Stimulated activated CD4-positive, alpha-beta T cell treated with anti-CD3 and anti-CD28 coated beads, TNF-alpha, amount 100 ng/mL, for 1 hour (primary cell): ENCODE results near the gene VWF.
"Not testable (repeated sequence)": the region's sequence is repeated elsewhere in the genome, so short reads cannot be mapped to it uniquely, and the experiment has no call there.

Experiments
- DNase-seq, 3 donors: peaks; one replicate each; pipeline ENCODE4 v3.0.0-alpha.2; 2020; ENCODE audit warnings: low read depth in 3 of 3, low spot score in 1 of 3

VWF gene

DNA sequence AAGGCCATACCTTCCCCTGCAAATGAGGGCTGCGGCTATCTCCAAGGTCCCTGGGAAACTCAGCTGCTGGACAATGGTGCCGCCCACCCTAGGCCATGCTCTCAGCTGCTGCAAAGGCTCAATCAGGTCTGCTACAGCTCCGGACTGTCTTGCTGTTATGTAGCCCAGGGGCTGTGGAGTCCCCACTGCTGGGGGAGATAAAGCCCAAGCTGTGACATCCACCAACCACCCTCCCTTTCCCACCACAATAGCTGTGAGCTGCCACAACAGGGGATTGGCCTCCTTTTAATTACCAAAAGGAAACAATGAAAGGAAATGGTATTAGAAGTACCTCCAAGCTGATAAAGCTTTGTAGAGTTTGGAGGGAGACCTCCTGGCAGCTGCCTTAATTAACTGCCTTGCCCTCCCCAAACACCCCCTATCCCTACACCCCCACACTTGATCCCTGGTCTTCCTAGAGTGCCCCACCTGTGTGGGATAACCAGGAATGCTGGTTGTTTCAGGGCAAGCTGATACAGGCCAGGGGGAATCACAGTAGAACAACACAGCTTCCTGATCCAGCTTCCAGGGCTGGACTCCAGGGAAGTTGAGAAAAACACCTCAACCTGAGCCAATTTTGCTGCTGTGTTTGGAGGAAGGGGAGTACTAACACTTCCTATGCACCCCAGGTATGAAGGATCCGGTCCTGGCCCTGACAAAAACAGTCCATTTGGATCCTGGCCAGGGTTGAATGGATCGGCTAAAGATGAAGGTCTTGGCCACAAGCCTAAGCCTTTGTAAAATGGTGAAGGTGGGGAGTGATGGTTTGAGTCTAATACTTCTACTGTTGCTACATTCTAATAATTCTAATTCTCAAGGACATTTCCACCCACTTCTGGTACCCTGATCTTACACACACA, at the start of gene VWF:
VWF (minus strand) TSS at position 260 of the 899 bp plus-strand sequence. CDS start 1,474 bp downstream, outside the sequence.
- DNase-seq, result no peak

DNA sequence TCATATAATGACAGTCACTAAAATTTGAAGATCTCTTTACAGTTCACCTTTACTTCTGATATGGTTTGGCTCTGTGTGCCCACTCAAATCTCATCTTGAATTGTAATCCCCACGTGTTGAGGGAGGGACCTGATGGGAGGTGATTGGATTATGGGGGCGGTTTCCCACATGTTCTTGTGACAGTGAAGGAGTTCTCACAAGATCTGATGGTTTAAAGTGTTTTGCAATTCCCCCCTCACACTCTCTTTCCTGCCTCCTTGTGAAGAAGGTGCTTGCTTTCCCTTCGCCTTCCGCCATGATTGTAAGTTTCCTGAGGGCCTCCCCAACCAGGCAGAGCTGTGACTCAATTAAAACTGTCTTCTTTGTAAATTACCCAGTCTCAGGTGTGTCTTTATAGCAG, 48.4 kb upstream of the VWF start:
- DNase-seq, result no peak

DNA sequence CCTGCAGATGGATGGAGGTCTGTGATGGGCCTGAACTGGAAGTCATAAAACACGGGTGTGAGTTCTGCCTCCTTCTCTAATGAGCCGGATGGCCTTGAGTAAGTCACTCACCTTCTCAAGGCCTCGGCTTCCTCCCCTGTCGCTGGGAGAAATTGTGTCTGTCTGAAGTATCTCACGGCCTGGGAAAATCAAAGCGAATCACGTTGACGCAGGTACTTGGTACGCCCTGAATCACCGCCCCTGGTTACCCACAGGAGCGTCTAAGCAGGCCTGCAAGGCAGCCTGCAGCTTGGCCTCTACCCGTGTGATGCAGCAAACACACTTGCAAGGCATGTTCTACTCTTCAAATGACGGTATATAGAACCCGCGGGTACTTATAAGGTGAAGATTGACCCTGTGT, 47.6 kb upstream of the VWF start:
- no peak for DNase-seq

DNA sequence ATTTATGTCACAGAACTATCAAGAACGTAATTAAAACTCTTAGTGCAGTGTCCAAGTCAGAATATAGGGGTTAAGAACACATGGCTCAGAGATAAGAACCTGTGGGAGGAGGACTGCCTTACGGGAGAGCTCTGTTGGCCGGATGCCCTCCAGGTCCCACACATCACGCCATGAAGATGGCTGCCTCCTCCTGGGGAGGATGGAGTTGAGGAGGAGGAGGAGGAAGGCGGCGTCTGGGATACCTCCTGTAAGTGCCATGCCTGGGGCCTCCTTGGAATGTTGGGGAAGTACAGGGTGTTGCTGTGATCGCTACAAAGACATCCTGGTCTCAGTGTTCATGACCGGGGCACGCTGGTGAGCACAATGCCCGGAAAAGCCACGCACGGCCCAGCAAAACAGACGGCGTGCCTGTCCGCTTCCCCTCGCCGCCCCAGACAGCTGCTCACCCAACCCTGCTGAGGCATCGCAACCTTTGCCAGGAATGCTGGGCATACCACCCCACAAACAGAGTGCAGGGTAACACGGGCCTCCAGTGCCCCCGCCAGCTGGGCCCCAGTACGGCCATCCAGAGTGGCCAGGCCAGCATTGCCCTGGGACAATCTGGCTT, 47.0 kb upstream of the VWF start:
- no peak for DNase-seq

DNA sequence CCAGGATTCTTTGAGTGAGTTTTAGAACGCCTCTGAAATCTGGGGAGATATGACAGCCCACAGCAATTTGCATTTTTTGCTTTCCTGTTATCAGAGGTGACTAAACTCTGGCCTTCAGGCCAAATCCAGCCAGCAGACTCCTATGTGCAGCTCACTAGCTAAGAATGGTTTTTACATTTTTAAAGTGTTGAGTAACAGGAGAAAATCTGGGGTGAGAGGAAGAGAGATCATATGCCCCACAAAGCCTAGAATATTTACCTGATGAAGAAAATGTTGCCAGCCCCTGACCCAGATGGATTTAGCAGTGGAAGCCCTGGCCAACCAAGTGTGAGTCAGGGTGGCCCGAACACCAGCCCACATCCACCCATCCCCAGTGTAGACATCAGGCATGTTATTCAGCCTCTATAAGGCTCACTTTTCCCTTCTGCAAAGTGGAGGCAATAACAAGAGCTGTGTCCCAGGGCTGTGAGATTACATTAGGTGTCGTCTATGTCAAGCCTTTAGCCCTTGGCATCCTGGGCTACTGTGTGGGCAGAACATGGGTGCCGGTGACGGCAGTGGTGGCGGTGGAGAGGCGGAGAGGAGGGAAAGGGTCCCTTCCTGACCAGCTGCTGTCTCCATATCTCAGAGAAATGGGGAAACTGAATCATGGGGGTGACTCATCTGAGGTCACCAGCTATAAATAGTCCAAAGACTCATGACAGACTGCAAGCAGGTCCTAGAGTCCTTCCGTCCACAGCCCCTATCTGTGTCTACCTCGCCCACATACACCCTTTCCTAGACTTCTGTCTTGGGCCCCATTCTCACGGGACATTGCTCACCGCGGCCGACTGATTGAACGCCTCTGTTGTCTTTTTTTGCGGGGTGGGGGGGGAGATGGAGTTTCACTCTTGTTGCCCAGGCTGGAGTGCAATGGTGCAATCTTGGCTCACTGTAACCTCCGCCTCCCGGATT, 43.1 kb upstream of the VWF start:
- peak in 2 of 3 donors; percentile 9 to 28 for DNase-seq

DNA sequence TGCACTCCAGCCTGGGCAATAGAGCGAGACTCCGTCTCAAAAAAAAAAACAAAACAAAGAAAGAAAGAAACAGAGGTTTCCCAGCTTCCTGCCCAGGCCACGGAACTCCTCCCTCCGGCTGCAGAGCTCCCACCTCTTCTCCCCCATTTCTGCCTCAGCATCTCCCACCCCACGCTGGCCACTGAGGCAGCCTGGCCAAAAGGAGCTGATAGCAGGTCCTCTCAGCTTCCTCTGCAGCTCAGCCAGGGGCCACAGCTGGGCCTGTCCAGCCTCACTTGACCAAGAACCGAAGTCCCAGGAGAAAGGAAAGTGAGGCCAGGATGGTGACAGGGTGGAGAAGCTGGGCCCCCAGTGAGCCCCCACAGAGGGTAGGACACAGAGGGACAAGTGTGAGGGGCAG, 42.3 kb upstream of the VWF start:
- DNase-seq, result no peak

DNA sequence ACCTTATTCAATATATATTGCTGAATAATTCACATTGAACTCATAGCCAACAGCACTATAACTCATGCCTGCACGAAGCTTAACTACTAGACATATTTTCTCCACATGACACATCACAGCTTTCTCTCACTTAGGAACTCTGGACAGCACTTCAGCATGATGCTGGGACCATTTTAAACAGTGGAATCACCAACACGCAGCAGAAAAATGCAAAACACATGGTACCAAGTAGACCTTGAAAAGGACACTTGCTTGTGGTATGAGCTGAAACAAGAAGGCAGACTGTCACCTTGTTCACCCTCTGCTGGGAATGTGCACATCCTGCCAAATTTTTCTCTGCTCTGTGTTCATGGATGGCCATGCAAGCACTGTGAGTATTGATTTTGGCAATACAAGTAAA, 40.9 kb upstream of the VWF start:
- no peak for DNase-seq

DNA sequence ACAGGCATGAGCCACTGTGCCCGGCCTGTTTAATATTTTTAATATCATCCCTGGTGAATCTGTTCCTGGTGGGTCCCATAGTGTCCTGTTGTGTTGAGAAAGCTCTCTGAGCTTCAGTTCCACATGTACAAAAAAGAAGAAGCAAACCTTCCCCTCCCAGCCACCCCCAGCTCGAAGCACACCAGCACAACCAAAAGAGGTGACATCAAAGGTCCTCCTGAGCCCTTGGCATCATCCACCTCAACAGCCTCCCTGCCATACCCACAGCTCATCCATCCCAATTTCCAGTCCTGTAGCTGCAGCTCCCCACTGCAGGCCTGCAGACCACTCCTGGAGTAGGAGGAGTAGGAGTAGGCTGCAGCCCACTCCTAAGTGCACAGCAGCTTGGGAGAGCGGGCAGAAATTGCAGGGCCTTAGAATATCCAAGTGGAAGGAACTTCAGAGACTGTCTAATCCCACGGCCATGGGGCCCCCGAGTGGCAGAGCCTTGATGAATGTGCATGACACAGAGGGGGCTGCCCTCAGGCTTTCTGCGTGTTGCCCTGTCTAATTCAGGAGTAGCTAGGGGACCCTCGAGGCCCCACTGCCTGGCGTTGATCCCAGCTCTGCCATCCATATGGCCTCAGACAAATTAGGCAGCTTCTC, 39.1 kb upstream of the VWF start:
- no peak for DNase-seq

DNA sequence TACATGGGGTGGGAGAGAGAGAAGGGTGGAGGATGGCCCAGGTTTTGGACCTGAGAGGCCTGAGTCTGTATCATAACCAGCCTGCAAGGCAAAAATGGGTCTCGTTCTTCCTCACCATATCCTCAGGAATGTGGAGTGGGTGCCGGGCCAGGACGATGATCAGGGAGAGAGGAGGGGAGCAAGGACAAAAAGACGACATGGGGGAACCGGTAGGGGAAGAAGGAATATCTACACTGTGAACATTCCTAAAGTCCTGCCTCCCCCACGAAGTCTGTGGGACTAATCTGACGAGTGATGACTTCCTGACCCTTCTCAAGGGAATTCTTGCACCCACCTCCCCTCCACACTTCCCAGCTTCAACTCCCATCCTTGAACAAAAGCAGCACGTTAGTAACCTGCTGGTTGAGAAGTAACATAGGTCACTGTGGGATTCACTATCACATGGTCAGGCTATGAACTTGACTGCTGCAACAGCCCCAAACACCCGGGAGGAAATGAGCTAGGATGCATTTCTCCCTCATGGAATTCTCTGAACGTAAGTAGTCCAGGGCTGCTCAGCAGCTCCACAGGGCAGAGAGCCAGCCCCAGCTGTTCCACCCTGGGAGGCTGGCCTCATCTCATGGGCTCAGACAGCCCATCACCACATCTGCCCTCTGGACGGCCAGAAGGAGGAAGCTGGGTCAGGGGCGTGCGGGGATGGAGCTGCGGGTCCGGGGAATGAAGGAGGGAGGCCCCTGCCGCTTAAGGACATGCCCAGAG, 36.8 kb upstream of the VWF start:
- no peak for DNase-seq

DNA sequence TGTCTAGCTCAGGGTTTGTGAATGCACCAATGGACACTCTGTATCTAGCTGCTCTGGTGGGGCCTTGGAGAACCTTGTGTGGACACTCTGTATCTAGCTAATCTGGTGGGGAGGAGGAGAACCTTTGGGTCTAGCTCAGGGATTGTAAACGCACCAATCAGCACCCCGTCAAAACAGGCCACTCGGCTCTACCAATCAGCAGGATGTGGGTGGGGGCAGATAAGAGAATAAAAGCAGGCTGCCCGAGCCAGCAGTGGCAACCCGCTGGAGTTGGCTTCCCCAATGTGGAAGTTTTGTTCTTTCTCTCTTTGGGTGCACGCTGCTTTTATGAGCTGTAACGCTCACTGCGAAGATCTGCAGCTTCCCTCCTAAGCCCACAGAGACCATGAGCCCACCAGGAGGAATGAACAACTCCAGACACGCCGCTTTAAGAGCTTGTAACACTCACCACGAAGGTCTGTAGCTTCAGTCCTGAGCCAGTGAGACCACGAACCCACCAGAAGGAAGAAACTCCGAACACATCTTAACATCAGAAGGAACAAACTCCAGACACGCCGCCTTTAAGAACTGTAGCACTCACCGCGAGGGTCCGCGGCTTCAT, 35.7 kb upstream of the VWF start:
- DNase-seq, result not testable (repeated sequence)

DNA sequence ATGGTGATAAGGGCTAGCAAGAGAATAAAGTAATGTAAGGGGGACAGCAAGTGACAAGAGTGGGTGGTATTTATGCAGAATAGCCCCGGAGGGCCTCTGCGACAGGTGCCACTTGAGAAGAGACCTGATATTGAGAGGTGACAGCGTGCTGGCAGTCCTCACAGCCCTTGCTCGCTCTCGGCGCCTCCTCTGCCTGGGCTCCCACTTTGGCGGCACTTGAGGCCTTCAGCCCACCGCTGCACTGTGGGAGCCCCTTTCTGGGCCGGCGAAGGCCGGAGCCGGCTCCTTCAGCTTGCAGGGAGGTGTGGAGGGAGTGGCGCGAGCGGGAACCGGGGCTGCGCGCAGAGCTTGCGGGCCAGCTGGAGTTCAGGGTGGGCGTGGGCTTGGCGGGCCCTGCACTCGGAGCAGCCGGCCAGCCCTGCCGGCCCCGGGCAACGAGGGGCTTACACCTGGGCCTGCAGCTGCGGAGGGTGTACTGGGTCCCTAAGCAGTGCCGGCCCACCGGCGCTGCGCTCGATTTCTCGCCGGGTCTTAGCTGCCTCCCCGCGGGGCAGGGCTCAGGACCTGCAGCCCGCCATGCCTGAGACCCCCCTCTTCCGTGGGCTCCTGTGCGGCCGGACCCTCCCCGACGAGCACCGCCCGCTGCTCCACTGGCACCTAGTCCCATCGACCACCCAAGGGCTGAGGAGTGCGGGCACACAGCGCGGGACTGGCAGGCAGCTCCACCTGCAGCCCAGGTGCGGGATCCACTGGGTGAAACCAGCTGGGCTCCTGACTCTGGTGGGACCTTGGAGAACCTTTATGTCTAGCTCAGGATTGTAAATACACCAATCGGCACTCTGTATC, 34.9 kb upstream of the VWF start:
- not testable (repeated sequence) for DNase-seq

DNA sequence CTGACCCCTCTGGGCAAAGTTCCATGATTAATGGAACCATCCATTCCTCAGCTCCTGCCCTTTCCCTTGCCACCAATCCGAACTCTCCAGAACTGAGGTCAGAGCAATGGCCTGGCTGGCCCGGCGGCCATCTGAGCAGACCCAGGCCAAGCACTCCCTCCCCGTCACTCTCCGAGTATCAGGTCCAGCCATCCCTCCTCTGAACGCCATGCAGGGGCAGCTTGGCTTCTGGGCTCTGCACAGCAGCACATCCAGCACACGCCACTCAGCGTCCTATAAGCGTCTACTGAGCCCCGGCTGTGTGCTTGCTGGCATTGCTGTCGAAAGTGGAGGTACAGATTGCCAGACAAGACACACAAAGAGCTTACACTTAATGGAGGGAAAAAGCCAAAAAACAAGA, 34.3 kb upstream of the VWF start:
- DNase-seq, result no peak

DNA sequence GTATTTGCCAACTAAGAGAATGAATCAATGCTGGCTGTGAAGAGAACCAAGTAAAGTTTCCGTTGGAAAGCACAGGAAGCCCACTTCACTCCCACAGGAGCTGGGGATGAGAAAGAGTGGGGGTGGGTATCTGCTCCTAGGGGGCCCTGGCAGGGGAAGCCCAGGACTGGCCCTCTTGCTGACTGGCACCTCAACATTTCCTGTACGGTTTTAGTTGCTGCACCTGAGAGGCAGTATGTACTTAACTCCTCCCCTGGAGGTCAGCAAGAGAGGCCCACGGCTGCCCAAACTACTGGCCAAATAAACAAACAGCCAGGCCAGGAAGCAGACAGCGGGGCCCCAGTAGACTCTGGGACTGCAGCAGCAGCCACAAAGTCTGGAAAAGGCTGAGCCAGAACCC, 33.8 kb upstream of the VWF start:
- DNase-seq, result no peak

DNA sequence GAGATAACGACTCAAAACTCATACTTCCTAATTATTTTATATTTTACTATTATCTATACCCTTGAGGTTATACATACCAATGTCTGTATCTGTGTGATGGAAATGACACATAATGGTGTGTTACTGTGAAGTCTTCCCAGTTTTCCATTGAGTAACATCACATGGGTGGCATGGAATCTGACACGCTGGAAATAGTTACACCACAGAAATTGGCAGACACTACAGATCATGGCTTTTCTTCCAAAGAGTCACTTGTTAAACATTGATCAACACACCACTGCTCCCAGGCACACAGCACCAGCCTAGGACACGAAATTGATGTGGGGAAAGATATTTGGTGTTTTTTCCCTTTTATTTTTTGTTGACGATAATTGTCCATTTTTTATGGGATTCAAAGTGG, 33.0 kb upstream of the VWF start:
- no peak for DNase-seq

DNA sequence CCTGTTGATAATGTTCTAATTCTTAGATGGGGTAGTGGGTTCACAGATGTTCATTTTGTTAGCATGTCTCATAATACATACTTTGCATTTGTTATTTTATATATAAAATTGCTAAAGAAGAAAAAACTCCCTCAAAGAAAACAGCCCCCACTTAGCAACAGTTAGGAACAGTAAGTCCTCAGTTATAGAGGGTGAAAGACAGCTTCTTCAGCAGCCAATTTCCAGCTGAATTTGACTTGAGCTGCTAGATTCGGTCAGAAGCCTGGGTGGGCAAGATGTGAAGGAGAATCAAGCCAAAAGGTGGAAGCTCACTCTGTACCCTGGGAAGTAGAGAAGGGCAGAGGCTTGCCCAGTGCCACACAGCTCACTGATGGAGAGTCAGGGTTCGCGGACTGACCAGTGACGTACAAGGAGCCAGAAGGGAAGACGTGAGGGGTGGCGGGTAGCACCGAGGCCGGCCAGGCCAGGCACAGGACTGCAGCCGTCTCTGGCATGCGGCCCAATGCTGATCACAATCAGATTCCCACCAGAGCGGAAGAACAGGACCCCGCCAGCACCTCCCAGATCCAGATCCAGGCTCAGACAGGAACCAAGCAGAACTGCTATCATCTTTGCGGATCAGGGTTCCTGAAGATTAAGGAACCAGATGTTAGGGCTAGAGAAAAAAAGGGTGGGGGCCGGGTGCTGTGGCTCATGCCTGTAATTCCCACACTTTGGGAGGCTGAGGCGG, 30.4 kb upstream of the VWF start:
- no peak for DNase-seq

DNA sequence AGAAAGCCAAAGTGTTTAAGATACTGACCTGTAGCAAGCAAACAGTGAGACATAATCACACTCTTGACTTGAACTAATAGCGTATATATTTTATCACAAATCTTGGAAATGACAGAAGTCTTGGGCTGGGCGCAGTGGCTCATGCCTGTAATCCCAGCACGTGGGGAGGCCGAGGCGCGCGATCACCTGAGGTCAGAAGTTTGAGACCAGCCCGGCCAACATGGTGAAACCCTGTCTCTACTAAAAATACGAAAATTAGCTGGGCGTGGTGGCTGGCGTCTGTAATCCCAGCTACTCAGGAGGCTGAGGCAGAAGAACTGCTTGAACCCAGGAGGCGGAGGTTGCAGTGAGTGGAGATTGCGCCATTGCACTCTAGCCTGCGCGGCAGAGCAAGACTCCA, 24.3 kb upstream of the VWF start:
- not testable (repeated sequence) for DNase-seq

DNA sequence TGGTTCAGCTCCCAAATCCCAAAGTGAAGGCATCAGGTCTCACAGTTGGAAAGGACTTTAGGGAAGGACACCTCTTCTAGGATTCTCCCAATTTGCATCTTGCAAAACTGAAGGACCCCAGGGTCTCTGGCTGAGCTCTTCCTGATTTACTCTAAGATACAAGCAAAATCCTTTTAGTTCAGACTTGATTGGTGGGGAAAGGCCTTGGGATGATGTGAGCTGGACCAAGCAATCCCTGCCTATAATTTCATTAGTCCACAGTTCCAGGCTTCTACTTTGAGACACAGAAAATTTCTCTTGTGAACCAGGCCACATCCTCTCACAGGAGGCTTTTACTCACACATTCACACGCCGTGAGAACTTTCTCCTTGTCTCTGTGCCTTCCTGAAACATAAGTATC, 23.6 kb upstream of the VWF start:
- DNase-seq, result no peak

DNA sequence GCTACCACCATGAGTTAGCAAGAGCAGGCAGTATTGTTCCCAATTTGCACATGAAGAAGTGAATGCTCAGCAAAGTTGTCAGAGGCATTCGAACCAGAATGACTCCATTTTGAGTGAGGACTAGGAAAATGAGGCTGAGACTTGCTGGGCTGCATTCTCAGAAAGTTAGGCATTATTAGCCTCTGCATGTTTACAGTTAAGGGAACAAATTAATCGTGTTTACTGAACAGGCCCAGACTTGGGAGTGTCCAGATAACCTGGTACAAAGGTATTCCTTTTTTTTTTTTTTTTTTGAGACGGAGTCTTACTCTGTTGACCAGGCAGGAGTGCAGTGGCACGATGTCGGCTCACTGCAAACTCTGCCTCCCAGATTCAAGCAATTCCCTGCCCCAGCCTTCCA, 22.5 kb upstream of the VWF start:
- no peak for DNase-seq
